IMR-90 (cell line): Measurements from ENCODE around the gene TKTL2. TPM values are rescaled to one million over a fixed set of nuclear protein-coding genes. Genes with fewer than 3 reads are reported as not detected.

Experiments used
- ATAC-seq: fragments of 200-7000 bp; cut with Tn5 transposase; 2 replicates; pipeline ENCODE4 v1.9.1; 2020; ENCODE audit warnings: low read depth, mild to moderate bottlenecking, moderate library complexity
- BruUV-seq: library from RNA; stranded (reverse); fragments of 400-500 nt; replicated peaks from 2 replicates; lab custom pipeline; 2021; lab: Mats Ljungman, UMichigan
- CTCF ChIA-PET: fragments of 300-600 bp; formaldehyde crosslinking; extraction: SDS; loops from one replicate; lab custom pipeline; 2021; ENCODE audit warnings: antibody characterized with exemption; lab: Yijun Ruan, JAX
- POLR2A ChIA-PET: fragments of 300-600 bp; sonication (Branson Sonifier 250); formaldehyde crosslinking; loops from one replicate; lab custom pipeline; 2022; ENCODE audit warnings: antibody characterized with exemption; ENCODE audit not compliant: unreplicated experiment; lab: Charles Lee
- DNase-seq: peaks from one replicate; pipeline ENCODE4 v3.0.0; 2013
- H2AFZ ChIP-seq: replicated peaks from 2 replicates; pipeline ENCODE3; 2013; ENCODE audit warnings: low read length, mild to moderate bottlenecking; ENCODE audit not compliant: poor library complexity
- H2AK5ac ChIP-seq: 2 replicates; pipeline ENCODE4 v1.6.1; 2013; ENCODE audit warnings: low read depth, low read length, inconsistent platforms
- H2AK9ac ChIP-seq: replicated peaks from 2 replicates; pipeline ENCODE3; 2013; ENCODE audit warnings: mild to moderate bottlenecking, low read depth, low read length, moderate library complexity; ENCODE audit not compliant: poor library complexity
- H2BK120ac ChIP-seq: 2 replicates; pipeline ENCODE4 v1.6.1; 2013; ENCODE audit warnings: low read depth, low read length, inconsistent platforms
- H2BK15ac ChIP-seq: 3 replicates; pipeline ENCODE4 v1.6.1; 2013; ENCODE audit warnings: low read depth, low read length, inconsistent platforms
- H2BK20ac ChIP-seq: 2 replicates; pipeline ENCODE4 v1.6.1; 2013; ENCODE audit warnings: low read depth, mild to moderate bottlenecking, inconsistent platforms, low read length, moderate library complexity
- H2BK5ac ChIP-seq: 2 replicates; pipeline ENCODE4 v1.6.1; 2013; ENCODE audit warnings: mild to moderate bottlenecking, low read depth, low read length, inconsistent platforms; ENCODE audit not compliant: poor library complexity, severe bottlenecking
- H3K14ac ChIP-seq: replicated peaks from 2 replicates; pipeline ENCODE4 v1.6.1; 2013; ENCODE audit warnings: low read depth, low read length, inconsistent platforms
- H3K18ac ChIP-seq: 2 replicates; pipeline ENCODE4 v1.6.1; 2013; ENCODE audit warnings: low read depth, low read length, control low read depth
- H3K23ac ChIP-seq: 2 replicates; pipeline ENCODE4 v1.6.1; 2013; ENCODE audit warnings: low read depth, low read length, inconsistent platforms
- H3K27ac ChIP-seq: 2 replicates; pipeline ENCODE4 v1.5.1; 2013; ENCODE audit warnings: mild to moderate bottlenecking, control low read depth, low read length; ENCODE audit not compliant: insufficient read depth
- H3K27me3 ChIP-seq: 2 replicates; pipeline ENCODE4 v1.6.1; 2013; ENCODE audit warnings: low read length; ENCODE audit not compliant: control insufficient read depth, insufficient read depth
- H3K36me3 ChIP-seq: 2 replicates; pipeline ENCODE4 v1.6.1; 2013; ENCODE audit warnings: low read length, mixed read lengths; ENCODE audit not compliant: control insufficient read depth, insufficient read depth
- H3K4ac ChIP-seq: 2 replicates; pipeline ENCODE4 v1.6.1; 2013; ENCODE audit warnings: low read depth, low read length, inconsistent platforms
- H3K4me1 ChIP-seq: 2 replicates; pipeline ENCODE4 v1.6.1; 2013; ENCODE audit warnings: low read length, mixed read lengths; ENCODE audit not compliant: control insufficient read depth, insufficient read depth
- H3K4me2 ChIP-seq: 2 replicates; pipeline ENCODE4 v1.6.1; 2013; ENCODE audit warnings: low read depth, mild to moderate bottlenecking, control low read depth, low read length, moderate library complexity
- H3K4me3 ChIP-seq: 2 replicates; pipeline ENCODE4 v1.5.1; 2013; ENCODE audit warnings: low read depth, mild to moderate bottlenecking, control low read depth, low read length, moderate library complexity; ENCODE audit not compliant: insufficient read depth
- H3K56ac ChIP-seq: 2 replicates; pipeline ENCODE4 v1.6.1; 2013; ENCODE audit warnings: low read length, inconsistent platforms; ENCODE audit not compliant: insufficient read depth; ENCODE audit errors: extremely low read depth
- H3K79me1 ChIP-seq, 2 experiments: 2 replicates each; pipeline ENCODE4 v1.6.1; 2013; ENCODE audit warnings: low read length in 2 of 2, inconsistent platforms in 1 of 2, low read depth in 1 of 2
- H3K9ac ChIP-seq: 2 replicates; pipeline ENCODE4 v1.6.1; 2013; ENCODE audit warnings: low read depth, low read length, control low read depth
- H3K9me1 ChIP-seq: 2 replicates; pipeline ENCODE4 v1.6.1; 2013; ENCODE audit warnings: low read length, inconsistent platforms; ENCODE audit not compliant: insufficient read depth
- H3K9me3 ChIP-seq: 2 replicates; pipeline ENCODE4 v1.6.1; 2013; ENCODE audit warnings: low read length; ENCODE audit not compliant: control insufficient read depth, insufficient read depth
- H4K20me1 ChIP-seq: 2 replicates; pipeline ENCODE4 v1.6.1; 2013; ENCODE audit warnings: low read length, inconsistent platforms; ENCODE audit not compliant: insufficient read depth
- H4K5ac ChIP-seq: 2 replicates; pipeline ENCODE4 v1.6.1; 2013; ENCODE audit warnings: mild to moderate bottlenecking, low read depth, low read length, control low read depth
- H4K8ac ChIP-seq, 2 experiments: 2 replicates each; pipeline ENCODE4 v1.6.1; 2013; ENCODE audit warnings: low read depth in 2 of 2, low read length in 2 of 2, control low read depth in 1 of 2, inconsistent platforms in 1 of 2
- H4K91ac ChIP-seq: 2 replicates; pipeline ENCODE4 v1.6.1; 2013; ENCODE audit warnings: low read depth, low read length, inconsistent platforms; ENCODE audit not compliant: insufficient read depth
- BHLHE40 ChIP-seq: fragments of 150-350 bp; IDR thresholded peaks from 2 replicates; pipeline ENCODE4 v1.6.1; 2016; ENCODE audit warnings: mild to moderate bottlenecking, low read depth, low read length
- CEBPB ChIP-seq: IDR thresholded peaks from 2 replicates; pipeline ENCODE4 v1.6.1; 2012; ENCODE audit warnings: low read depth, low read length, improper control_type of control experiment
- CHD1 ChIP-seq: IDR thresholded peaks from 2 replicates; pipeline ENCODE4 v1.6.1; 2012; ENCODE audit warnings: low read depth, low read length, improper control_type of control experiment
- FOS ChIP-seq: fragments of 150-350 bp; IDR thresholded peaks from 2 replicates; pipeline ENCODE4 v1.6.1; 2016; ENCODE audit warnings: low read depth, low read length
- MAFK ChIP-seq: IDR thresholded peaks from 2 replicates; pipeline ENCODE4 v1.6.1; 2012; ENCODE audit warnings: low read depth, low read length, improper control_type of control experiment
- MAZ ChIP-seq: IDR thresholded peaks from 2 replicates; pipeline ENCODE4 v1.6.1; 2012; ENCODE audit warnings: low read depth, mild to moderate bottlenecking, low read length, improper control_type of control experiment, moderate library complexity, borderline replicate concordance
- MXI1 ChIP-seq: IDR thresholded peaks from 2 replicates; pipeline ENCODE4 v1.6.1; 2012; ENCODE audit warnings: low read depth, mild to moderate bottlenecking, low read length, moderate library complexity, borderline replicate concordance
- NFE2L2 ChIP-seq: fragments of 150-350 bp; IDR thresholded peaks from 2 replicates; pipeline ENCODE4 v1.6.1; 2016; ENCODE audit warnings: low read depth, mild to moderate bottlenecking, low read length
- POLR2A ChIP-seq: IDR thresholded peaks from 2 replicates; pipeline ENCODE4 v1.6.1; 2012; ENCODE audit warnings: mild to moderate bottlenecking, low read depth, low read length
- RAD21 ChIP-seq: IDR thresholded peaks from 2 replicates; pipeline ENCODE4 v1.6.1; 2012; ENCODE audit warnings: low read length, improper control_type of control experiment
- RCOR1 ChIP-seq: IDR thresholded peaks from 2 replicates; pipeline ENCODE4 v1.6.1; 2012; ENCODE audit warnings: mild to moderate bottlenecking, low read length, improper control_type of control experiment; ENCODE audit not compliant: insufficient replicate concordance
- RFX5 ChIP-seq: IDR thresholded peaks from 2 replicates; pipeline ENCODE4 v1.8.0; 2012; ENCODE audit warnings: low read depth, mild to moderate bottlenecking, low read length, moderate library complexity
- SMC3 ChIP-seq: fragments of 150-350 bp; IDR thresholded peaks from 2 replicates; pipeline ENCODE4 v1.6.1; 2016; ENCODE audit warnings: low read depth, mild to moderate bottlenecking, antibody characterized with exemption, low read length, moderate library complexity
- WGBS, 2 experiments: methylation state at CpG; one replicate each; pipeline versions ENCODE4 v1.1.5 to v1.1.7; 2013; ENCODE audit warnings: missing lambda C conversion rate in 2 of 2; ENCODE audit not compliant: insufficient read length in 1 of 2; ENCODE audit errors: extremely low coverage in 2 of 2; 5-methylcytosine and 5-hydroxymethylcytosine counted together
- dilution Hi-C: fragments of 300-500 bp; cut with HindIII; formaldehyde crosslinking; loops from one replicate; pipeline ENCODE4 v1.14.3; 2018; ENCODE audit warnings: low sequenced_read_pairs; ENCODE audit not compliant: unreplicated experiment
- in situ Hi-C: fragments of 300-500 bp; cut with MboI; formaldehyde crosslinking; loops from 3 replicates; pipeline ENCODE4 v1.14.3; 2019; ENCODE audit warnings: low sequenced_read_pairs, inconsistent platforms, mixed read lengths
- intact Hi-C: fragments of 100-400 bp; cut with micrococcal nuclease; formaldehyde crosslinking; loops from 2 replicates; pipeline ENCODE4 v1.10.0; 2022
- polyA plus RNA-seq, 3 experiments: library from polyadenylated mRNA; depleted of rRNA; stranded (reverse); fragments of >200 nt; gene quantifications; 2 replicates each; pipeline ENCODE4 v1.2.3, GENCODE V29; 2012; ENCODE audit warnings: low replicate concordance in 1 of 3
- total RNA-seq: library from RNA; depleted of rRNA; stranded (reverse); fragments of >200 nt; gene quantifications from 2 replicates; pipeline ENCODE4 v1.2.3, GENCODE V29; 2012
- TF ChIP-seq, protein P1 (sequence below): fragments of 150-350 bp; IDR thresholded peaks from 2 replicates; pipeline ENCODE4 v1.6.1; 2016; ENCODE audit warnings: low read depth, mild to moderate bottlenecking, low read length, moderate library complexity, borderline replicate concordance
- TF ChIP-seq, protein P2 (sequence below): conservative IDR thresholded peaks from 2 replicates; pipeline ENCODE4 v1.5.1; 2012; ENCODE audit warnings: mild to moderate bottlenecking, low read depth, low read length, improper control_type of control experiment
- TF ChIP-seq, protein P3 (sequence below): fragments of 150-350 bp; IDR thresholded peaks from 2 replicates; pipeline ENCODE4 v1.6.1; 2017; ENCODE audit warnings: mild to moderate bottlenecking, antibody characterized with exemption, low read length, low read depth

Gene TKTL2
- total and polyA plus RNA-seq, 2 of the 4 experiments (the other 2 are of a cell fraction): not detected

- H4K91ac ChIP-seq: no peak overlapping the region
- no peak overlapping the region for H2AFZ ChIP-seq
- no peak overlapping the region for H2BK20ac ChIP-seq
- H3K27ac ChIP-seq: no peak overlapping the region
- no peak overlapping the region for H2AK9ac ChIP-seq
- H4K5ac ChIP-seq: no peak overlapping the region
- ChIA-PET POLR2A (no interaction called here), CTCF (interaction anchor here (0.7 kb wide), 2 partner anchors 42 to 1724 kb away, joined by 3 read pairs; no protein-coding TSS in a partner anchor)
- in situ Hi-C loops (no loop called here), intact Hi-C loops (no loop called here), dilution Hi-C loops (no loop called here)
- H3K4ac ChIP-seq: no peak overlapping the region
- BruUV-seq: no TSS peak
- H3K36me3 ChIP-seq: no peaks in the 10 kb centered on the region
- WGBS, 2 experiments: no CpG with 5 or more reads among the region's 5 CpGs
- no peak overlapping the region for H3K56ac ChIP-seq
- no peak overlapping the region for H2AK5ac ChIP-seq
- no peak overlapping the region for H3K9ac ChIP-seq
- no peak overlapping the region for H3K4me3 ChIP-seq
- H3K14ac ChIP-seq: no peak overlapping the region
- H2BK15ac ChIP-seq: no peak overlapping the region
- H4K8ac ChIP-seq: no peak overlapping the region
- no peak overlapping the region for H2BK5ac ChIP-seq
- no peaks in the 10 kb centered on the region for H3K9me3 ChIP-seq
- DNase-seq (no peak), ATAC-seq (no peak)
- no peak overlapping the region for H3K4me2 ChIP-seq
- no peak overlapping the region for H3K18ac ChIP-seq
- no peaks in the 10 kb centered on the region for H4K20me1 ChIP-seq
- no peak overlapping the region for H2BK120ac ChIP-seq
- TF ChIP-seq, protein P1, sequence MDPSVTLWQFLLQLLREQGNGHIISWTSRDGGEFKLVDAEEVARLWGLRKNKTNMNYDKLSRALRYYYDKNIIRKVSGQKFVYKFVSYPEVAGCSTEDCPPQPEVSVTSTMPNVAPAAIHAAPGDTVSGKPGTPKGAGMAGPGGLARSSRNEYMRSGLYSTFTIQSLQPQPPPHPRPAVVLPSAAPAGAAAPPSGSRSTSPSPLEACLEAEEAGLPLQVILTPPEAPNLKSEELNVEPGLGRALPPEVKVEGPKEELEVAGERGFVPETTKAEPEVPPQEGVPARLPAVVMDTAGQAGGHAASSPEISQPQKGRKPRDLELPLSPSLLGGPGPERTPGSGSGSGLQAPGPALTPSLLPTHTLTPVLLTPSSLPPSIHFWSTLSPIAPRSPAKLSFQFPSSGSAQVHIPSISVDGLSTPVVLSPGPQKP: no peak
- TF ChIP-seq FOS (no peak), RCOR1 (no peak), MXI1 (no peak), CHD1 (no peak), SMC3 (no peak), RAD21 (no peak), NFE2L2 (no peak), POLR2A (no peak), MAFK (no peak), BHLHE40 (no peak), MAZ (no peak), CEBPB (no peak), RFX5 (no peak)
- TF ChIP-seq, protein P2, sequence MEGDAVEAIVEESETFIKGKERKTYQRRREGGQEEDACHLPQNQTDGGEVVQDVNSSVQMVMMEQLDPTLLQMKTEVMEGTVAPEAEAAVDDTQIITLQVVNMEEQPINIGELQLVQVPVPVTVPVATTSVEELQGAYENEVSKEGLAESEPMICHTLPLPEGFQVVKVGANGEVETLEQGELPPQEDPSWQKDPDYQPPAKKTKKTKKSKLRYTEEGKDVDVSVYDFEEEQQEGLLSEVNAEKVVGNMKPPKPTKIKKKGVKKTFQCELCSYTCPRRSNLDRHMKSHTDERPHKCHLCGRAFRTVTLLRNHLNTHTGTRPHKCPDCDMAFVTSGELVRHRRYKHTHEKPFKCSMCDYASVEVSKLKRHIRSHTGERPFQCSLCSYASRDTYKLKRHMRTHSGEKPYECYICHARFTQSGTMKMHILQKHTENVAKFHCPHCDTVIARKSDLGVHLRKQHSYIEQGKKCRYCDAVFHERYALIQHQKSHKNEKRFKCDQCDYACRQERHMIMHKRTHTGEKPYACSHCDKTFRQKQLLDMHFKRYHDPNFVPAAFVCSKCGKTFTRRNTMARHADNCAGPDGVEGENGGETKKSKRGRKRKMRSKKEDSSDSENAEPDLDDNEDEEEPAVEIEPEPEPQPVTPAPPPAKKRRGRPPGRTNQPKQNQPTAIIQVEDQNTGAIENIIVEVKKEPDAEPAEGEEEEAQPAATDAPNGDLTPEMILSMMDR: no peak
- TF ChIP-seq, protein P3, sequence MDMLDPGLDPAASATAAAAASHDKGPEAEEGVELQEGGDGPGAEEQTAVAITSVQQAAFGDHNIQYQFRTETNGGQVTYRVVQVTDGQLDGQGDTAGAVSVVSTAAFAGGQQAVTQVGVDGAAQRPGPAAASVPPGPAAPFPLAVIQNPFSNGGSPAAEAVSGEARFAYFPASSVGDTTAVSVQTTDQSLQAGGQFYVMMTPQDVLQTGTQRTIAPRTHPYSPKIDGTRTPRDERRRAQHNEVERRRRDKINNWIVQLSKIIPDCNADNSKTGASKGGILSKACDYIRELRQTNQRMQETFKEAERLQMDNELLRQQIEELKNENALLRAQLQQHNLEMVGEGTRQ: no peak
- H3K4me1 ChIP-seq: no peaks in the 10 kb centered on the region
- H3K23ac ChIP-seq: no peak overlapping the region
- no peaks in the 10 kb centered on the region for H3K9me1 ChIP-seq
- no peaks in the 10 kb centered on the region for H3K27me3 ChIP-seq
- H3K79me1 ChIP-seq: no peaks in the 10 kb centered on the region
These were observed 11.0 kb downstream of the TKTL2 start for GRCh38 chr4:163462556-163462955.
